ENCODE measurements around the gene SPRYD3.

SPRYD3 gene

DNA sequence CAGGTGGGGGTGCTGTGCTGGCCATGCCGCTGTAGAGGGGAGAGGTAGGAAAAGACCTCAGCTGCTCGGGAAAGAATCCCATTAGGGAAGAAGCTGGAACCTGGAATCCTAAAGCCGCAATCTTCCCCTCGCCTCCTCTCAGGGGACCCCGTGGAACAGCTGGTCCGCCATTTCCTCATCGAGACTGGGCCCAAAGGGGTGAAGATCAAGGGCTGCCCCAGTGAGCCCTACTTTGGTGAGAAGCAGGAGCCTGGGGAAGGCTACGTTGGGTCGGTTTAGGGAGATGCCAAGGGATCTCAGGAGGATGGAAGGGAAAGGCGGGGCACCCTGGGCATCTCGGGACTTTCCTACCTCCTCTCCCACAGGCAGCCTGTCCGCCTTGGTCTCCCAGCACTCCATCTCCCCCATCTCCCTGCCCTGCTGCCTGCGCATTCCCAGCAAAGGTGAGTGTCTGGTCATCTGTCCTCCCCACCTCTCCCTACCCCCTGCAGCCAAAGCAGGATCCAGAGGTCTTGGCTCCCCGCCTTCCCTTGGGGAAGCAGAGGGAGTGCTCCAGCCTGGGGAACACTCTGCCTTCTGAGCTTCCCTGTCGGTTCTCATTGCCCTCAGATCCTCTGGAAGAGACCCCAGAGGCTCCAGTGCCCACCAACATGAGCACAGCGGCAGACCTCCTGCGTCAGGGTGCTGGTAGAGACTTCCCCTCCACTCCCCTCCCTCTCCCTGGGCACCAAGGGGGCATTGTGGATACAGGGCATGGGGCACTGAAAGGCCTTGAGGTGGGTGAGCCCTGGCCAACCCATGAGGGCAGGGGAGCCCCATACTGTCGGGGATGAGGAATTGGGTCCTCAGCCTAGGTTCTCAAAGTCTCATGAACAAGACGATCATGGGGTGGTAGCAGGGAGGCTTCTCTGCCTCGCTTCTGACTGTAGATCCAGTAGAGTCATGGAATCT is 16.9 kb downstream of the SPRYD3 start:
- no peak for DNase-seq

DNA sequence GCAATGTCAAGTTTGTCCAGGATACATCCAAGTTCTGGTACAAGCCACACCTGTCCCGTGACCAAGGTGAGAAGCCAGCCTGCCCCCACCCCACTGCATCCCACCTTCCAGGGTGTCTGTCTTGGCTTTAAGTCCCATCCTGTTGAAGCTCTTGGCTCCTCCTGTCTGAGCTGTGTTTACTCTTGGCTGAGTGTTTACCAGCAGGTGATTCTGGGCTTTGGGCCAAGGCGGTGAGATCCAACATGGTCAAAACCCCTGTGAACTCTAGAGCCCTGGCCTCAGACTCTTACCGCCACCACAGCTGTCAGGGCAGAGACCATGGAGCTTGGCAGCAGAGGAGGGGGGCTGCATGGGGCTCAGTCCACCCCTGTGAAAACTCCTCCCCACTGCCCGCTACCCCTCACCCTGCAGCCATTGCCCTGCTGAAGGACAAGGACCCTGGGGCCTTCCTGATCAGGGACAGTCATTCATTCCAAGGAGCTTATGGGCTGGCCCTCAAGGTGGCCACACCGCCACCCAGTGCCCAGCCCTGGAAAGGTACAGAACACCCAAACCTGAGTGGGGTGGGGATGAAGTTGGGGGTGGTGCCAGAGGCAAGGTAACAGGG is 17.7 kb downstream of the SPRYD3 start:
- DNase-seq = no peak

DNA sequence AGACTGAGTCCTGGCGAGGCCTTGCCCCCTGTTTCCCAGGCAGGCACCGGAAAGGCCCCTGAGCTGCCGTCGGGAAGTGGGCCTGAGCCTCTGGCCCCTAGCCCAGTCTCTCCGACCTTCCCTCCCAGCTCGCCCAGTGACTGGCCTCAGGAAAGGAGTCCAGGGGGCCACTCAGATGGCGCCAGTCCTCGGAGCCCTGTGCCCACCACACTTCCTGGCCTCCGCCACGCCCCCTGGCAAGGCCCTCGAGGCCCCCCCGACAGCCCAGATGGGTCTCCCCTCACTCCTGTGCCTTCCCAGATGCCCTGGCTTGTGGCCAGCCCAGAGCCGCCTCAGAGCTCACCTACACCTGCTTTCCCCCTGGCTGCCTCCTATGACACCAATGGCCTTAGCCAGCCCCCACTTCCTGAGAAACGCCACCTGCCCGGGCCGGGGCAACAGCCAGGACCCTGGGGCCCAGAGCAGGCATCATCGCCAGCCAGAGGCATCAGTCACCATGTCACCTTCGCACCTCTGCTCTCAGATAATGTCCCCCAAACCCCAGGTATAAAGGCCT is 18.4 kb downstream of the SPRYD3 start:
- no peak for DNase-seq

DNA sequence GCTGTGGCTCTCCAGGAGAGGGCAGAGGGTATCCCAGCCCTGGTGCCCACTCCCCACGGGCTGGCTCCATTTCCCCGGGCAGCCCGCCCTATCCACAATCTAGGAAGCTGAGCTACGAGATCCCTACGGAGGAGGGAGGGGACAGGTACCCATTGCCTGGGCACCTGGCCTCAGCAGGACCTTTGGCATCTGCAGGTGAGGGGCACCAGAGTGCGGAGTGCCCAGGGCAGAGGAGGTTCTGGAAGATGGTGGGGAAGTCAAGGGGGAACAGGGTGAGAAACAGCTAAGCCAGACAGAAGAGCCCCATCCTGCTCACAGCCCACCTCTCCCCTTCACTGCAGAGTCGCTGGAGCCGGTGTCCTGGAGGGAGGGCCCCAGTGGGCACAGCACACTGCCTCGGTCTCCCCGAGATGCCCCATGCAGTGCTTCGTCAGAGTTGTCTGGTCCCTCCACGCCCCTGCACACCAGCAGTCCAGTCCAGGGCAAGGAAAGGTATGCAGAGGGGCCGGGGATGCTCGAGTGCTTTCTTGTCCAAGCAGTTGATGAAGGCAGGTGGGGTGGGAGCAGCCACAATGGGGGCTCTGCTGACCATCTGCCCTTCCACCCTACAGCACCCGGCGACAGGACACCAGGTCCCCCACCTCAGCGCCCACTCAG is 19.0 kb downstream of the SPRYD3 start:
- no peak for DNase-seq

DNA sequence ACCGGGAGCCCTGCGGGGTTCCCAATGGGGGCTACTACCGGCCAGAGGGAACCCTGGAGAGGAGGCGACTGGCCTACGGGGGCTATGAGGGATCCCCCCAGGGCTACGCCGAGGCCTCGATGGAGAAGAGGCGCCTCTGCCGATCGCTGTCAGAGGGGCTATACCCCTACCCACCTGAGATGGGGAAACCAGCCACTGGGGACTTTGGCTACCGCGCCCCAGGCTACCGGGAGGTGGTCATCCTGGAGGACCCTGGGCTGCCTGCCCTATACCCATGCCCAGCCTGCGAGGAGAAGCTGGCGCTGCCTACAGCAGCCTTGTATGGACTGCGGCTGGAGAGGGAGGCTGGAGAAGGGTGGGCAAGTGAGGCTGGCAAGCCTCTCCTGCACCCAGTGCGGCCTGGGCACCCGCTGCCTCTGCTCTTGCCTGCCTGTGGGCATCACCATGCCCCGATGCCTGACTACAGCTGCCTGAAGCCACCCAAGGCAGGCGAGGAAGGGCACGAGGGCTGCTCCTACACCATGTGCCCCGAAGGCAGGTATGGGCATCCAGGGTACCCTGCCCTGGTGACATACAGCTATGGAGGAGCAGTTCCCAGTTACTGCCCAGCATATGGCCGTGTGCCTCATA is 19.6 kb downstream of the SPRYD3 start:
- DNase-seq = no peak

DNA sequence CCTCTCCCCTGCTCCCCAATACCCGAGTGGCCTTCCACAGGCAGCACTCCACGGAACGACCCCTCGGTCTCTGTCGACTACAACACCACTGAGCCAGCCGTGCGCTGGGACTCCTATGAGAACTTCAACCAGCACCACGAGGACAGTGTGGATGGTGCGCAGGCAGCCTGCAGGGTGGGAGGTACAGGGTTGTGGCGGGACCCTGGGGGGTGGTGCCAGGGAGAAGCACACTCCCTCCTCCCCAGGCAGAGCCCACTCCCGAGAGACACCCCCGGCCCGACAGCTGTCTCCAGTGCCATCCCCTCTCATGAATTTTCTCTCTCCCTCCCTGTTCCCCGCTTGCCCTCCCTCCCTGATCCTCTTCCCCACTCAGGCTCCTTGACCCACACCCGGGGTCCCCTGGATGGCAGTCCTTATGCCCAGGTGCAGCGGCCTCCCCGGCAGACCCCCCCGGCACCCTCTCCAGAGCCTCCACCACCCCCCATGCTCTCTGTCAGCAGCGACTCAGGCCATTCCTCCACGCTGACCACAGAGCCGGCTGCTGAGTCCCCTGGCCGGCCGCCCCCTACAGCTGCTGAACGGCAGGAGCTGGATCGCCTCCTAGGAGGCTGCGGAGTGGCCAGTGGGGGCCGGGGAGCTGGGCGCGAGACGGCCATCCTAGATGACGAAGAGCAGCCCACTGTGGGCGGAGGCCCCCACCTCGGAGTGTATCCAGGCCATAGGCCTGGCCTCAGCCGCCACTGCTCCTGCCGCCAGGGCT is 20.3 kb downstream of the SPRYD3 start:
- DNase-seq = no peak

DNA sequence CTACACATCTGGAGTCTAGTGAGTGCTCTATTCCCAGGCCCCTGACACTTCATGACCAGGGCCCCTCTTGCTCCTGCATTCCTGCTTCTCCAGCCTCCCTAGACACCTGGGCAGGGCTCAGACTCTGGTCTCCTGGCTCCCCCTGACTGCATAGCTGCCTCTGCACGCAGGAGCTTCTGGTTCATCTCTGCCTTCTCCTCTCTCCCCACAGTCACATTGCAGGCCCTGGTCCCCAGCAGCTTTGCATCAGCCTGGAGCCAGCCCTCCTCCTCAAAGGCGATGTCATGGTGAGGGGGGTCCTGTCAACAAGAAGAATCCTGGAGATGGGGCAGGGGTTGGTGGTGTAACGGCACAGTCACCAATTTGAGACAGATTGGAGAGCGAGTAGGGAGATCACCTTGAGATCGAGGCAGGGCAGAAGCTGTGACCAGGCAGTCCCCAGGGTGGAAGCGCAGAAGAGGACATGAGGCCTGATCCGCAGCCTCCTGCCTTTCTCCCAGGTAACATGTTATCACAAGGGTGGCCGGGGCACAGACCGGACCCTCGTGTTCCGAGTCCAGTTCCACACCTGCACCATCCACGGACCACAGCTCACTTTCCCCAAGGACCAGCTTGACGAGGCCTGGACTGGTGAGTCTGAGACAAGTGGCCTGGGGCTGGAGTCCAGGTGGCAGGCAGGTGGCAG is 21.2 kb downstream of the SPRYD3 start:
- DNase-seq = no peak

DNA sequence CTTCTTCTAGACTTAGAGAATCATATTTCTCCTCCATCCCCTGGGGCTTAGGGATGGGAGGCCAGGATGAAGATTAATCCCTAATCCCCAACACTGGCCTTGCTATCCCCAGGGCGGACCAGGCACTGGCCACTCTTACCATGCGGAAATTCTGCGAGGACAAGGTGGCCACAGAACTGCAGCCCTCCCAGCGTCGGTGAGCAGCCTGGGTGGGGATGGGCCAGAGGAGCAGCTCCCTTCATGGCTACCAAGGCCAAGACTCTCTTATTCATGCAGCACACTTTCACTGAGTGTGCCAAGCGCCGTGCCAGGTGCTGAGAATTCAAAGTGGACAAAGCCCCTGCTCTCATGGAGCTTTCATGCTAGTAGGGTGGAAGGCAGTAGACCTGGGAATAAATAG is 22.3 kb downstream of the SPRYD3 start:
- no peak for DNase-seq

DNA sequence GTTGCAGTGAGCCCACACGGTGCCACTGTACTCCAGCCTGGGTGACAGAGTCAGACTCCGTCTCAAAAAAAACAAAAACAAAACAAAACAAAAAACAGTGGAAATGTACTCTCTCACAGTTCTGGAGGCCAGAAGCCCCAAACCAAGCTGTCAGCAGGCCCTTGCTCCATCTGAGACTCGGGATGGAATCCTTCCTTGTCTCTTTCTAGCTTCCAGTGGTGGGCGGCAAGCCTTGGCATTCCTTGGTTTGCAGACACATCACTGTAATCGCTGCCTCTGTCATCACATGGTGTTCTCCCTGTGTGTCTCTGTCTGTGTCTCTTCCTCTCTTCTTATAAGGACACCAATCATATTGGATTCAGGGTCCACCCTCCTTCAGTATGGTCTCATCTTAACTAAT is 22.9 kb downstream of the SPRYD3 start:
- DNase-seq = no peak

DNA sequence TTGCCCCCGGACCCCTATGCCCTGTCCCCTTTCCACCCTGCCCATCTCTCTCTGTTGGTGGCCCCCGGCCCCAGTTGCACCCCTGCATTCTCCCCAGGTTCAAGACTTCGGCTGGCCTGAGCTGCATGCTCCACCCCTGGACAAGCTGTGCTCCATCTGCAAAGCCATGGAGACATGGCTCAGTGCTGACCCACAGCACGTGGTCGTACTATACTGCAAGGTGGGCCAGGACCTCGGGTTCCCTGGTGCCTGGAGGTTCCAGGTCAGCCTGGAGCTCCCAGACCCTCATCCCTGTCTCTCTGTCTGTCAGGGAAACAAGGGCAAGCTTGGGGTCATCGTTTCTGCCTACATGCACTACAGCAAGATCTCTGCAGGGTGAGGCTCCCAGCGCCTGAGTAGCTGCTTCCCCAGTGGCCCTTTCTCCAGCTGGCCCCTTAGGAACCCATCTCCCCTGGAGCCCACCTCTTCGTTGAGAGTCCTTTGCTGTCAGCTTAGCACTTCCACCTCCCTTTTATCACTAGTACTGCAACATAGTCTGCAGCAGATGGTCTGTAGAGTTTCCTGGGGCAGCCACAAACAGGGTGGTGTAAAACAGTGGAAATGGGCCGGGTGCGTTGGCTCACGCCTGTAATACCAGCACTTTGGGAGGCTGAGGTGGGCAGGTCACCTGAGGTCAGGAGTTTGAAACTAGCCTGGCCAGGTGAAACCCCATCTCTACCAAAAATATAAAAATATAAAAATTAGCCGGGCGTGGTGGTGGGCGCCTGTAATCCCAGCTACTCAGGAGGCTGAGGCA is 23.5 kb downstream of the SPRYD3 start:
- no peak for DNase-seq

DNA sequence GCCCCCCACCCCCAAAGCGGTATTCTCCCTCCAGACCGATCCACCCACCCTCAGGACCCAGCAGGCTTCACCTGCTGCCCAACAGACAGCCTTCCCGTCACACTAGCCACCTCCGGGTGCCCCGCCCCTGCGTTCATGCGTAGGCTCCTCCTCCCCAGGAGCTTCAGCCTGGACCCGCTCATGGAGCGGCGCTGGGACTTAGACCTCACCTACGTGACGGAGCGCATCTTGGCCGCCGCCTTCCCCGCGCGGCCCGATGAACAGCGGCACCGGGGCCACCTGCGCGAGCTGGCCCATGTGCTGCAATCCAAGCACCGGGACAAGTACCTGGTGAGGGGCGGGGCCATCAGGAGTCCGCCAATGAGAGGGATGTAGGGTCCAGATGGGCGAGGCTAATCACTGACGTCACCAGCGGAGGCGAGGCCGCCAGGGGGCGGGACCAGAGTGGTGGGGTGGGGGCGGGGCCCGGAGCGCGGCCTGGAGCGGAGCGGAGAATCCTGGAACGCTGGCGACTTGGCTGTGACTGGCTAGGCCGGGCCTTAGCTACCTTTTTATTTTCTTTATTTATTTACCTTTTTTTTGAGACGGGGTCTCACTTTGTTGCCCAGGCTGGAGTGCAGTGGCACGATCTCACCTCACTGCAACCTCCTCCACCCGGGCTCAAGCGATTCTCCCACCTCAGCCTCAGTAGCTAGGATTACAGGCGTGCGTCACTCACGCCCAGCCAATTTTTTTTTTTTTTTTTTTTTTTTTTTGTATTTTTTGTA is 24.9 kb downstream of the SPRYD3 start:
- DNase-seq = peak; percentile 91

DNA sequence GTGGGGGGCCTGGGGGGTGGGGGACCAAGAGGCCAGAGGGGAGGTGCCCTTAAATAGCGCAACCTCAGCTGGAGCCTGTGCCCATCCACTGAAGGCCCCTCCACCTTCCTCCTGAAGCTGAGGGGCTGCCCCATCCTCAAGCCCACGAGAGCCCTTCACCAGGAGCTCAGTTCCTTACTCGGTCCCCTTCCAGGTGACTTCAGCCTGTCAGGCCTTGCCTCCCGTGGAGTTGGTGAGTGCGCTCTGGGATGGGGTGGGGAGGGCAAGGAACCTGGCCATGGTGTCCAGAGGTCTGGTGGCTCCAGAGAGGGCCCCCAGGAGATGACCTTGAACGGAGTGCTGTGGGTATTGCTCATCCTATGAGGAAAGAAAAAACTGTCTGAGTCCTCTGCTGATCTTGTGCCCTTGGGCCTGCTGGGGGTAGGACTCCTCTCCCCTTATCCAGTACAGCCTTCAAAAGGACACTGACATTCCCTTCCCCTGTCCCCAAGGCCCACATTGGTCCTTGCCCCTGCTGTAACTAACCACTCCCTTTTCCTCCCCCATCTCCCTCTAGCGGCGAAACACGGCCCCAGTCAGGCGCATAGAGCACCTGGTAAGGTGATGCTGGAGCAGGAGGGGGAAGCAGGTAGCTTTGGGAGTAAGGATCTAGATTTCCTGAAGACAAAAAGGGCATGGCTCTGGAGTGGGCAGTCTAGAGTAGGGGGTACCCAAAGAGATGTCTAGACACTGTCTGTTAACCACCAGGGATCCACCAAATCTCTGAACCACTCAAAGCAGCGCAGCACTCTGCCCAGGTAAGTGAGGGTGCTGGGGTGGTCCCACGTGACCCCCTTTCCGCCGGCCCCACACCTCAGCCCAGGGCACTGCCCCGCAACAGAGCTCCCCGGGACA is 25.7 kb downstream of the SPRYD3 start:
- peak; percentile 59 for DNase-seq

DNA sequence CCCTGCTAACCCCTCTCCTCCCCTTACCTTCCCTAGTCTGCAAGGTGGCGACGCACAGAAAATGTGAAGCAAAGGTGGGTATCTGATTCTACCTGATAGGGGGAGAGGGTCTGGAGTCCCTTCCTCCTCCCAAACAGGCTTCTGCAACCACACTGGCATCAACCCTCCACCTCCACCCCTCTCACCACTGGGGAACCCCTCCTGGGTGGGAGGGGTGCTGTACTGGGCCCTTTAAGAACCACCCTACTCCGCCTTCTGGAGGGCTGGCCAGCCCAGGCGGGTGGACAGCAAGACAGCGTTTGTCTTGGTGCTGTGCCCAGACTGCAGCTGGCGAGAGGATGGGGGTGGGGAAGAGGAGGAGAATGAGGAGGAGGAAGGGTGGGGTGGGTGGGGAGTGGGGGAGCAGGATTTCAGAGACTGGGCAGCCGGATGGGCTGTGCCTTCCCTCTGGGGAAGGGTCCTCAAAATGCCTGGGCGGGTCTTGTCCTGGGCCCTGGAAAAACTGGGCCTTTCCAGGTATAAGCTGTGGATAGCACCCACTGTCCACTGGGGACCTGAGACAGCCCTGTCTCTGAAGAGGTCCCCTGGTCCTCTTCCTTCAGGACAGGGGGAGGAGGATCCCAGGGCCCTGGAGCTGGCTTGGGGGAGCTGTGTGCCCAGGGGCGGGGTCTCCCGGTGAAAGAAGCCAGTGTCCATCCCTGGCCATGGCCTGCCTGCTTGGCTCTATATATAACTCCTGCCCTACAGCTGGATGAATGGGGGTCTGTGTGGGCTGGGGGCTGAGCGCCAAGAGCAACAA is 26.6 kb downstream of the SPRYD3 start:
- no peak for DNase-seq

DNA sequence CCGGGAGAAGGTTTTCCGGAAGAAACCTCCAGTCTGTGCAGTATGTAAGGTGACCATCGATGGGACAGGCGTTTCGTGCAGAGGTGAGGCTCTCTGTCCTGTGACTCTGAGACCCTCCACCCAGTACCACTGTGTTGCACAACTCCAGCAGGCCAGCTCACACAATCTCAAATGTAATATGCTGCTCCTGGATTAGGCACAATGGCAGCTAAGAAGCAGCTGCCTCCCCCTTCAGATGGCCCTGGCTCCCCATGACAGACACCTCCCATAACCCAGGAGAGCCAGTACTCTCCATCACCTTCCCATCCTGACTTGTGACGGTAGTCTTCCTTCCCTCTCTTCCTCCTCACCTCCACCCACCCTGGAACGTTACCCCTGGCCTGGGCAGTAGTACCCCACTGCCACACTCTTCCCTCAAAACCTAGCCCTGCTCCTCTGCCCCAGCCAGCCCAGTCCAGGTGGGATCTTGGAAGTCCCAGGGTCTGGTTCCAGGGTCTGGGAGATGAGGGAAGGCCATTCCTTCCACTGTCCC is 27.2 kb downstream of the SPRYD3 start:
- DNase-seq = no peak

DNA sequence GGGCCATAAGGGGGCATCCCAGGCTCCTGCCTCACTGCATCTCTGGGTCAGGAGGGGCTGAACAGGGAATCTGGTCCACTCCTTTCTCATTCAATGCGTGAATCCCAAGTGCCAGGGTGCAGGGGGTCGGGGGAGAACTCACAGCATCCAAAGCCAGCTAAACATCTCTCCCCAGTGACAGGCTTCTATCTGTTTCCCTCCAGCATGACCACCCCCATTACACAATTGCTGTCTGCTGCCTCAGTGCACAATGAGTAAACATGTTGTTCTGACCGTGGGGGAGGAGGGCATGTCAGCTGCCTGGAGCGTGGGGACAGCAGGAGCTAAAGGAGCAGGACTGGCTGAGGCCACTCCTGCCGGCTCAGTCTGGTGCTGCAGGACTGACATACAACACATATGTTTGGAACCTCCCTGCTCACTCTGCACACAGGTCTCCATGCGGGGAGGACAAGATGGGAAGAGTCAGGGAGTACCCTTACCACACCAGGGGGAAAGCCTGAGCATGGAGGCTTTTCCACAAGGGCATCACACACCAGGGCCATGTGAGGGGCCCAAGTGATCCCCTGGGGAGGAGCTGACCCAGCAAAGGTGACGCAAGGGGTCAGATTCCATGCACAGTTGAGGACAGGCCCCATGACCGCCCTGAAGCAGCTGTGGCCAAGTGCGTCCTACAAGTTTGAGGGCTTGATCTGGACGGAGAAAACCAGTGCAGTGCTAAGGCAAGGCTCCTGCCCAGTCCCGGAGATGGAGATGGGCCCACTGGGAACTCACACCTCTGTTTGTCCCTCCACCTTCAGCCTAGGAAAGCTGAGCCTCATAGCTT is 27.9 kb downstream of the SPRYD3 start:
- DNase-seq = no peak

DNA sequence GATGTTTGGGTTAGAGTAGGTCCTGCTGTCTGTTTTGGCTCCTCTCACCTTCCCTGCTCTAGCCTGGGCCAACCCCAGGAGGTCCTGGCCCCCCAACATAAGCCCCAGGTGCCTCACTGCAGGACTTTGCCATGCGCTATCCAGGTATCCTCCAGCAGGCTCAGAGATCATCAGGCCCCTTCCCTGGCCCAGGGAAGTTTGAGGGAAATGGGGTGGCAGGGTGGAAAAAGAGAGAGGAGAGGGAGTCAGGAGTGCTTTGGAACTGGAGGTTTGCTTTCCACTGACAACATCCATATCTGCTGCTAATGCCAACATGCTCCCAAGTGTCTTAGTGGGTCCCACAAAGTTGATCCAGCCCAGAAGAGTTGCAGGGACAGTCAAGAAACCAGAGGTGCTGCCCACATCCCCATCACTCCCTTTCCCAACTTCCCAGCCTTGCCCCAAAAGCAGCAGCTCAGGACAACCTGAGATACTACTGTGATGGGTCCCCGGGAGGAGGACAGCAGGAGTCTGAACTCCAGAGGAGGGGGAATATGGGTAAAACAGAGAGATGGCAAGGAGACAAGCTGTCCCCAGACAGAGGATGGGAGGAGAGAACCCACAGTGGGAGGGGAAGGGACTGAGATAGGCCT is 28.6 kb downstream of the SPRYD3 start:
- no peak for DNase-seq

Measured in T-helper 9 cell (primary cell).